K562 (cell line): ENCODE results near the gene PA2G4. TPM values are rescaled to one million over a fixed set of nuclear protein-coding genes. Genes with fewer than 3 reads are reported as not detected.

Experiments
- ARID3A ChIP-seq: IDR thresholded peaks from 2 replicates; pipeline ENCODE4 v1.6.1; 2012; ENCODE audit warnings: low read depth, low read length, improper control_type of control experiment, borderline replicate concordance
- ARID3B ChIP-seq: fragments of 250-450 bp; sonication (Bioruptor Pico); IDR thresholded peaks from 2 replicates; pipeline ENCODE4 v1.4.0; 2020; ENCODE audit warnings: borderline replicate concordance
- DDX20 ChIP-seq: fragments of 450-650 bp; IDR thresholded peaks from 2 replicates; pipeline ENCODE4 v1.6.1; 2016; ENCODE audit warnings: missing genetic modification characterization, low read depth, mild to moderate bottlenecking, missing compliant biosample characterization, moderate library complexity
- E2F1 ChIP-seq: sonication (generic); formaldehyde crosslinking; IDR thresholded peaks from 2 replicates; pipeline ENCODE4 v1.8.1; 2023; ENCODE audit warnings: mild to moderate bottlenecking, missing genetic modification reagents, moderate library complexity
- E2F4 ChIP-seq: sonication (generic); formaldehyde crosslinking; IDR thresholded peaks from 2 replicates; pipeline ENCODE4 v1.8.0; 2022; ENCODE audit warnings: mild to moderate bottlenecking, low read depth, missing genetic modification reagents
- HDAC1 ChIP-seq, 2 experiments: fragments of 450-650 bp; IDR thresholded peaks; 2 replicates each; pipeline ENCODE4 v1.6.1; 2016 to 2017; ENCODE audit warnings: inconsistent platforms in 1 of 2, mild to moderate bottlenecking in 1 of 2, moderate library complexity in 1 of 2
- HNRNPL ChIP-seq: fragments of 200-400 bp; formaldehyde crosslinking; IDR thresholded peaks from 2 replicates; pipeline ENCODE4 v1.6.1; 2017; ENCODE audit warnings: low read depth, mild to moderate bottlenecking, low read length
- ILK ChIP-seq: fragments of 450-650 bp; IDR thresholded peaks from 2 replicates; pipeline ENCODE4 v1.6.1; 2016; ENCODE audit warnings: missing genetic modification characterization, low read depth, mild to moderate bottlenecking, missing compliant biosample characterization, moderate library complexity, borderline replicate concordance
- JUN ChIP-seq, 2 experiments: sonication (generic) in 1 of 2; formaldehyde crosslinking in 1 of 2; IDR thresholded peaks; 2 replicates each; pipeline versions ENCODE4 v1.6.1 to v1.8.0; 2012 to 2022; ENCODE audit warnings: borderline replicate concordance in 2 of 2, mild to moderate bottlenecking in 2 of 2, improper control_type of control experiment in 1 of 2, low read depth in 1 of 2, low read length in 1 of 2, missing genetic modification reagents in 1 of 2
- MCM3 ChIP-seq: fragments of 450-650 bp; IDR thresholded peaks from 2 replicates; pipeline ENCODE4 v1.6.1; 2016
- PTRF ChIP-seq: fragments of 450-650 bp; IDR thresholded peaks from 2 replicates; pipeline ENCODE4 v1.6.1; 2016; ENCODE audit warnings: mild to moderate bottlenecking, missing genetic modification characterization, missing compliant biosample characterization
- RBM14 ChIP-seq: fragments of 200-400 bp; formaldehyde crosslinking; IDR thresholded peaks from 2 replicates; pipeline ENCODE4 v1.6.1; 2018; ENCODE audit warnings: low read depth, mild to moderate bottlenecking, low read length, moderate library complexity, borderline replicate concordance; ENCODE audit not compliant: insufficient read depth
- RNF2 ChIP-seq: sonication (generic); IDR thresholded peaks from 2 replicates; pipeline ENCODE4 v1.6.1; 2016
- SIN3A ChIP-seq, 2 experiments: fragments of 150-350 bp in 1 of 2; IDR thresholded peaks; 2 replicates each; pipeline ENCODE4 v1.6.1; 2011 to 2016; ENCODE audit warnings: borderline replicate concordance in 2 of 2, low read depth in 2 of 2, low read length in 2 of 2, mild to moderate bottlenecking in 2 of 2, moderate library complexity in 2 of 2; ENCODE audit not compliant: control insufficient read depth in 1 of 2
- TCF7L2 ChIP-seq: fragments of 150-350 bp; IDR thresholded peaks from 2 replicates; pipeline ENCODE4 v1.6.1; 2016; ENCODE audit warnings: low read depth, mild to moderate bottlenecking, low read length, moderate library complexity
- ZBTB33 ChIP-seq: sonication (generic); formaldehyde crosslinking; IDR thresholded peaks from 2 replicates; pipeline ENCODE4 v1.8.1; 2023; ENCODE audit warnings: mild to moderate bottlenecking, missing genetic modification reagents
- ZBTB8A ChIP-seq: fragments of 450-650 bp; IDR thresholded peaks from 2 replicates; pipeline ENCODE4 v1.6.1; 2018; ENCODE audit warnings: mild to moderate bottlenecking, moderate library complexity; ENCODE audit not compliant: partially characterized antibody
- ZNF175 ChIP-seq: fragments of 200-800 bp; sonication (Bioruptor generic); IDR thresholded peaks from 2 replicates; pipeline ENCODE4 v1.6.1; 2016; ENCODE audit warnings: low read depth, mild to moderate bottlenecking, missing genetic modification characterization, missing compliant biosample characterization
- ZNF76 ChIP-seq: fragments of 250-450 bp; sonication (Bioruptor Pico); IDR thresholded peaks from 2 replicates; pipeline ENCODE4 v1.4.0; 2020; ENCODE audit warnings: mild to moderate bottlenecking, moderate library complexity, borderline replicate concordance
- polyA plus RNA-seq, 8 experiments: library from polyadenylated mRNA; depleted of rRNA in 4 of 8; stranded (reverse) in 5 of 8; unstranded in 3 of 8; fragments of >200 nt; fragmentation: Nextera tagmentation in 2 of 8; fragmentation: Illumina TruSeq in 1 of 8; extraction: Ambion mirVana in 2 of 8; extraction: Trizol in 1 of 8; gene quantifications; 2 replicates each; pipeline versions ENCODE4 v1.2.1 to v1.2.3, GENCODE V29; 2011 to 2014; ENCODE audit warnings: inconsistent platforms in 1 of 8, missing spikeins in 1 of 8
- total RNA-seq, 7 experiments: library from RNA; depleted of rRNA in 6 of 7; stranded (reverse); fragments of >200 nt in 6 of 7; fragmentation: Illumina TruSeq in 2 of 7; extraction: Trizol in 2 of 7; gene quantifications; 2 replicates each; pipeline versions ENCODE4 v1.2.1 to v1.2.3, GENCODE V29; 2011 to 2021; ENCODE audit warnings: low replicate concordance in 1 of 7

The PA2G4 gene
- total and polyA plus RNA-seq, 9 of the 15 experiments (the other 6 are each of a cell fraction or from before 2014, with no cell fraction given) = 230 to 925 (median 638) TPM

GRCh38 chr12:56119361-56119796, 15.0 kb downstream of the PA2G4 start (continued):
- TF ChIP-seq ZBTB33 (CRISPR knock-in tag) (no peak), JUN (IDR thresholded peaks at IDR 0.05; ENCODE audit: borderline replicate concordance, low read depth, low read length) (peak; percentile 47; the same call in 1 of the 2 replicates), JUN (CRISPR knock-in tag; IDR thresholded peaks at IDR 0.05; ENCODE audit: borderline replicate concordance) (no peak), TCF7L2 (no peak), ZBTB8A (no peak), ZNF175 (CRISPR knock-in tag) (no peak), MCM3 (no peak), HDAC1 (IDR thresholded peaks at IDR 0.05) (peak in 1 of 2 experiments; percentile 63; a peak in 1 of 4 replicates), E2F4 (CRISPR knock-in tag) (no peak), SIN3A (IDR thresholded peaks at IDR 0.05; ENCODE audit: borderline replicate concordance in 2 of 2, control insufficient read depth in 1 of 2, low read depth in 2 of 2, low read length in 2 of 2) (peak; percentile 31 to 54; a peak in 1 of 4 replicates), ARID3A (0 out of 2 replicates have a peak, but pooled peaks have one; percentile 20), HNRNPL (no peak), ARID3B (CRISPR knock-in tag) (no peak), PTRF (tag) (no peak), RNF2 (no peak), ILK (tag) (no peak), RBM14 (no peak), E2F1 (no peak), DDX20 (no peak), ZNF76 (CRISPR knock-in tag) (no peak)
